H9 (cell line): ENCODE data around the gene GPR160. TPM values are rescaled to one million over a fixed set of nuclear protein-coding genes. Genes with fewer than 3 reads are reported as not detected.

Source experiments
- DNase-seq: peaks from one replicate; pipeline ENCODE4 v3.0.0-alpha.2; 2017
- H2AFZ ChIP-seq: one replicate; pipeline ENCODE4 v1.6.1; 2013; ENCODE audit warnings: mild to moderate bottlenecking, low read length, control low read depth, moderate library complexity
- H2AK5ac ChIP-seq: 2 replicates; pipeline ENCODE4 v1.6.1; 2013; ENCODE audit warnings: low read length, control low read depth, mixed read lengths; ENCODE audit not compliant: insufficient read length
- H2BK120ac ChIP-seq: one replicate; pipeline ENCODE4 v1.6.1; 2013; ENCODE audit warnings: low read depth, mild to moderate bottlenecking, low read length, control low read depth, inconsistent platforms; ENCODE audit not compliant: poor library complexity, severe bottlenecking
- H2BK12ac ChIP-seq: 2 replicates; pipeline ENCODE4 v1.6.1; 2013; ENCODE audit warnings: low read length, control low read depth, mixed read lengths, low read depth; ENCODE audit not compliant: insufficient read length
- H2BK15ac ChIP-seq: 2 replicates; pipeline ENCODE4 v1.6.1; 2013; ENCODE audit warnings: low read depth, low read length, control low read depth
- H2BK20ac ChIP-seq: one replicate; pipeline ENCODE4 v1.6.1; 2013; ENCODE audit warnings: low read depth, mild to moderate bottlenecking, low read length, control low read depth, inconsistent platforms; ENCODE audit not compliant: poor library complexity, severe bottlenecking
- H2BK5ac ChIP-seq: 2 replicates; pipeline ENCODE4 v1.6.1; 2013; ENCODE audit warnings: low read length, control low read depth, mixed read lengths; ENCODE audit not compliant: insufficient read length
- H3K14ac ChIP-seq: 2 replicates; pipeline ENCODE4 v1.6.1; 2013; ENCODE audit warnings: low read length, control low read depth; ENCODE audit not compliant: insufficient read depth
- H3K18ac ChIP-seq: 2 replicates; pipeline ENCODE4 v1.6.1; 2013; ENCODE audit warnings: low read depth, mild to moderate bottlenecking, mixed read lengths, low read length, control low read depth; ENCODE audit not compliant: insufficient read length
- H3K23ac ChIP-seq: 2 replicates; pipeline ENCODE4 v1.6.1; 2013; ENCODE audit warnings: low read length, control low read depth, mixed read lengths, low read depth; ENCODE audit not compliant: insufficient read length
- H3K23me2 ChIP-seq: 2 replicates; pipeline ENCODE4 v1.6.1; 2013; ENCODE audit warnings: low read depth, mild to moderate bottlenecking, mixed read lengths, low read length, control low read depth; ENCODE audit not compliant: insufficient read length, poor library complexity, severe bottlenecking
- H3K27ac ChIP-seq: 2 replicates; pipeline ENCODE4 v1.5.1; 2013; ENCODE audit warnings: low read length, control low read depth, mixed read lengths, low read depth; ENCODE audit not compliant: insufficient read length
- H3K27me3 ChIP-seq: 2 replicates; pipeline ENCODE4 v1.6.1; 2013; ENCODE audit warnings: low read length, control low read depth, inconsistent platforms; ENCODE audit not compliant: insufficient read depth
- H3K4ac ChIP-seq: 2 replicates; pipeline ENCODE4 v1.6.1; 2013; ENCODE audit warnings: low read depth, mild to moderate bottlenecking, control low read depth, inconsistent platforms, low read length, moderate library complexity
- H3K4me1 ChIP-seq: 2 replicates; pipeline ENCODE4 v1.6.1; 2013; ENCODE audit warnings: low read length, control low read depth, inconsistent platforms; ENCODE audit not compliant: insufficient read depth
- H3K4me2 ChIP-seq: 2 replicates; pipeline ENCODE4 v1.6.1; 2013; ENCODE audit warnings: low read length, control low read depth, mixed read lengths; ENCODE audit not compliant: insufficient read length, insufficient read depth
- H3K56ac ChIP-seq: 2 replicates; pipeline ENCODE4 v1.6.1; 2013; ENCODE audit warnings: low read depth, mild to moderate bottlenecking, mixed read lengths, low read length, control low read depth; ENCODE audit not compliant: insufficient read length
- H3K79me1 ChIP-seq: 2 replicates; pipeline ENCODE4 v1.6.1; 2013; ENCODE audit warnings: low read depth, mild to moderate bottlenecking, moderate library complexity, low read length, control low read depth, inconsistent platforms; ENCODE audit not compliant: insufficient read depth, poor library complexity, severe bottlenecking
- H3K79me2 ChIP-seq: 2 replicates; pipeline ENCODE4 v1.6.1; 2013; ENCODE audit warnings: low read length, control low read depth, inconsistent platforms; ENCODE audit not compliant: insufficient read depth
- H3K9ac ChIP-seq: 2 replicates; pipeline ENCODE4 v1.6.1; 2013; ENCODE audit warnings: low read length, control low read depth, mixed read lengths; ENCODE audit not compliant: insufficient read length; ENCODE audit errors: extremely low read depth
- H3K9me3 ChIP-seq: one replicate; pipeline ENCODE4 v1.6.1; 2013; ENCODE audit warnings: low read depth, low read length, inconsistent platforms; ENCODE audit not compliant: control insufficient read depth
- H3T11ph ChIP-seq: one replicate; pipeline ENCODE4 v1.6.1; 2013; ENCODE audit warnings: mild to moderate bottlenecking, low read length, control low read depth, inconsistent platforms
- H4K20me1 ChIP-seq: one replicate; pipeline ENCODE4 v1.6.1; 2013; ENCODE audit not compliant: control insufficient read depth, insufficient read length, insufficient read depth
- H4K5ac ChIP-seq: 2 replicates; pipeline ENCODE4 v1.6.1; 2013; ENCODE audit warnings: low read depth, mild to moderate bottlenecking, mixed read lengths, low read length, control low read depth; ENCODE audit not compliant: insufficient read length
- H4K8ac ChIP-seq: replicated peaks from 2 replicates; pipeline ENCODE4 v1.6.1; 2013; ENCODE audit warnings: low read length, control low read depth, mixed read lengths, low read depth; ENCODE audit not compliant: insufficient read length
- H4K91ac ChIP-seq: 2 replicates; pipeline ENCODE4 v1.6.1; 2013; ENCODE audit warnings: low read depth, mild to moderate bottlenecking, moderate library complexity, mixed read lengths, low read length, control low read depth; ENCODE audit not compliant: insufficient read length
- H3K27ac Mint-ChIP-seq, 3 experiments: 2 replicates in 2 of 3; 3 replicates in 1 of 3; pipeline ENCODE4 v1.8.0; 2020 to 2021; ENCODE audit warnings: mixed read lengths in 3 of 3, mild to moderate bottlenecking in 1 of 3, moderate library complexity in 1 of 3
- H3K27me3 Mint-ChIP-seq: 2 replicates; pipeline ENCODE4 v1.8.0; 2021; ENCODE audit warnings: low read depth, mild to moderate bottlenecking, moderate library complexity, mixed read lengths
- H3K36me3 Mint-ChIP-seq, 3 experiments: 2 replicates in 2 of 3; 3 replicates in 1 of 3; pipeline ENCODE4 v1.8.0; 2020 to 2021; ENCODE audit warnings: low read depth in 3 of 3, mixed read lengths in 3 of 3; ENCODE audit not compliant: insufficient read depth in 1 of 3
- H3K4me1 Mint-ChIP-seq, 2 experiments: 2 replicates each; pipeline ENCODE4 v1.8.0; 2020; ENCODE audit warnings: mixed read lengths in 2 of 2
- H3K4me3 Mint-ChIP-seq, 2 experiments: 2 replicates in 1 of 2; 3 replicates in 1 of 2; pipeline ENCODE4 v1.8.0; 2020 to 2021; ENCODE audit warnings: mild to moderate bottlenecking in 2 of 2, mixed read lengths in 2 of 2, moderate library complexity in 1 of 2
- H3K9me3 Mint-ChIP-seq, 2 experiments: 2 replicates in 1 of 2; 3 replicates in 1 of 2; pipeline ENCODE4 v1.8.0; 2020; ENCODE audit warnings: mild to moderate bottlenecking in 2 of 2, mixed read lengths in 2 of 2, moderate library complexity in 1 of 2
- WGBS: extraction: QIAGEN DNeasy Blood & Tissue Kit; methylation state at CpG from one replicate; pipeline ENCODE4 v1.1.7; 2013; ENCODE audit warnings: missing lambda C conversion rate, low lambda C conversion rate, mixed read lengths; ENCODE audit not compliant: insufficient read length; ENCODE audit errors: extremely low coverage; 5-methylcytosine and 5-hydroxymethylcytosine counted together
- total RNA-seq: library from RNA; stranded (reverse); gene quantifications from 2 replicates; pipeline ENCODE4 v1.2.1, GENCODE V29; 2021
- TF ChIP-seq, protein P1 (sequence below): fragments of 200-600 bp; sonication (generic); conservative IDR thresholded peaks from 3 replicates; pipeline ENCODE4 v1.8.0; 2021; ENCODE audit warnings: antibody characterized with exemption, mild to moderate bottlenecking

GPR160 gene
- total RNA-seq, 1 experiment from 2014 or later = 14.1 TPM

DNA sequence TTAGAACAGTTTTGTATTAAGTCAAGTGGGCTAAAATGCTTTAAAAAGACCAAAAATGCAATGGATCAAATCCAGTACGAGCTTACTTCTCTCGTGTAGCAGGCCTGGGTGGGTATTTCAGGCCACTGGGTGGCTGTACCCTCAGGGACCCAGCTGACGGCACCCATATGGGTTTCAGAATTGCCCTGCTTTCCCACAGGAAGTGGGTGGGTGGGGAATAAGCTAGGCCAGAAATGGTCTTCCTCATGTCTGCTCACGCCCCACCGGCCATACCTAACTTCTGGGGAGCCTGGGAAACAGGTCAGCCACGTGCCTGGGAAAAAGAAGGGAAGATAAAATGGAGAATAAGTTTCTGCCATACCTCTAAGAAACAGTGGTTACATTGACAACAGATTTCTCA lies 20.3 kb downstream of the GPR160 start:
- Histone ChIP-seq H3K79me1 (no peaks in the 10 kb centered on the region), H2BK15ac (no peak overlapping the region), H3K27ac (no peak overlapping the region), H3K79me2 (no peaks in the 10 kb centered on the region), H2AFZ (no peak overlapping the region), H4K91ac (no peak overlapping the region), H3K4ac (no peak overlapping the region), H2BK20ac (no peak overlapping the region), H4K5ac (no peak overlapping the region), H3K18ac (no peak overlapping the region), H3K56ac (no peak overlapping the region), H3K27me3 (no peaks in the 10 kb centered on the region), H2BK12ac (no peak overlapping the region), H4K20me1 (no peaks in the 10 kb centered on the region), H3K23ac (no peak overlapping the region), H2BK5ac (no peak overlapping the region), H3K14ac (no peak overlapping the region), H2AK5ac (no peak overlapping the region), H3K9ac (no peak overlapping the region), H3K4me1 (peaks cover 13% of the 10 kb centered on the region; the same call in 1 of the 2 replicates), H4K8ac (no peak overlapping the region), H3K4me2 (no peak overlapping the region), H3T11ph (no peak overlapping the region), H2BK120ac (no peak overlapping the region), H3K9me3 (no peaks in the 10 kb centered on the region), H3K23me2 (no peaks in the 10 kb centered on the region)
- TF ChIP-seq, protein P1, sequence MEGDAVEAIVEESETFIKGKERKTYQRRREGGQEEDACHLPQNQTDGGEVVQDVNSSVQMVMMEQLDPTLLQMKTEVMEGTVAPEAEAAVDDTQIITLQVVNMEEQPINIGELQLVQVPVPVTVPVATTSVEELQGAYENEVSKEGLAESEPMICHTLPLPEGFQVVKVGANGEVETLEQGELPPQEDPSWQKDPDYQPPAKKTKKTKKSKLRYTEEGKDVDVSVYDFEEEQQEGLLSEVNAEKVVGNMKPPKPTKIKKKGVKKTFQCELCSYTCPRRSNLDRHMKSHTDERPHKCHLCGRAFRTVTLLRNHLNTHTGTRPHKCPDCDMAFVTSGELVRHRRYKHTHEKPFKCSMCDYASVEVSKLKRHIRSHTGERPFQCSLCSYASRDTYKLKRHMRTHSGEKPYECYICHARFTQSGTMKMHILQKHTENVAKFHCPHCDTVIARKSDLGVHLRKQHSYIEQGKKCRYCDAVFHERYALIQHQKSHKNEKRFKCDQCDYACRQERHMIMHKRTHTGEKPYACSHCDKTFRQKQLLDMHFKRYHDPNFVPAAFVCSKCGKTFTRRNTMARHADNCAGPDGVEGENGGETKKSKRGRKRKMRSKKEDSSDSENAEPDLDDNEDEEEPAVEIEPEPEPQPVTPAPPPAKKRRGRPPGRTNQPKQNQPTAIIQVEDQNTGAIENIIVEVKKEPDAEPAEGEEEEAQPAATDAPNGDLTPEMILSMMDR = no peak
- H3K27me3 Mint-ChIP-seq = no peaks in the 10 kb centered on the region
- H3K36me3 Mint-ChIP-seq = peaks cover 3 to 9% (median 8%) of the 10 kb centered on the region in 3 experiments; a peak in 4 of 7 replicates
- H3K4me3 Mint-ChIP-seq = peak overlapping the region in 1 of 2 experiments; percentile 36; a peak in 1 of 5 replicates
- H3K9me3 Mint-ChIP-seq = no peaks in the 10 kb centered on the region
- peak overlapping the region in 2 of 3 experiments; percentile 10 to 79; a peak in 2 of 7 replicates for H3K27ac Mint-ChIP-seq
- no peak for DNase-seq
- H3K4me1 Mint-ChIP-seq = peaks cover 35 to 44% of the 10 kb centered on the region in 2 experiments
- WGBS = no CpG with 5 or more reads among the region's 6 CpGs
